Measurements from ENCODE around the gene TMEM50A. TPM values are rescaled to one million over a fixed set of nuclear protein-coding genes. Genes with fewer than 3 reads are reported as not detected.
"Not testable (repeated sequence)": the region's sequence is repeated elsewhere in the genome, so short reads cannot be mapped to it uniquely, and the experiment has no call there.

The TMEM50A gene
- total RNA-seq, 1 experiment from 2014 or later: 95.9 TPM

DNA sequence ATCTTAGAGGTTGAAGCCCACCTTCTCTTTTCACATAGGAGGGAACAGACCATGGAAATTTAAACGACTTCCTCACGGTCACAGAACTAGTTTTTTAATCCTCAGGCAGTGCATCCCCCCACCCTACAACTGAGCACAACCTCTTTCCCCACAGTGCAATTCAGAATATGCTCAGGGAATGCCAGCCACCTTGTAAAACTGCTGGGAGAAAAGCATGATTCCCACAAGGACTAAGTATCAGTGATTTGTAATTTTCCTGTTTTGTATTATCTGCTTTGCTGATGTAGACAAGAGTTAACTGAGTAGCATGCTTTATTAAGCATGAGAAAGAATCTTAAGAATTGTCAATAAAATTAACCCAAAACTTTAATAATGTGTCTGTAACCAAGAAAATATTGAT, 23.8 kb downstream of the TMEM50A start:
- Histone ChIP-seq H3K23ac (ENCODE audit: insufficient read length, low read depth, low read length) (no peak overlapping the region), H3K27ac (ENCODE audit: insufficient read length, low read depth, low read length) (no peak overlapping the region), H3K56ac (ENCODE audit: insufficient read length, low read depth, low read length) (no peak overlapping the region), H4K20me1 (ENCODE audit: control insufficient read depth, insufficient read depth, insufficient read length) (no peaks in the 10 kb centered on the region), H3K14ac (ENCODE audit: insufficient read depth, low read length) (no peak overlapping the region), H4K5ac (ENCODE audit: insufficient read length, low read depth, low read length) (no peak overlapping the region), H3T11ph (ENCODE audit: low read length) (no peak overlapping the region), H2AFZ (ENCODE audit: low read length) (no peak overlapping the region), H3K4me1 (ENCODE audit: insufficient read depth, low read length) (no peaks in the 10 kb centered on the region), H2BK120ac (ENCODE audit: low read depth, low read length, poor library complexity, severe bottlenecking) (no peak overlapping the region), H3K23me2 (ENCODE audit: insufficient read length, low read depth, low read length, poor library complexity, severe bottlenecking) (no peaks in the 10 kb centered on the region), H3K9ac (ENCODE audit: extremely low read depth, insufficient read length, low read length) (no peak overlapping the region), H3K18ac (ENCODE audit: insufficient read length, low read depth, low read length) (no peak overlapping the region), H3K9me3 (ENCODE audit: control insufficient read depth, low read depth, low read length) (no peaks in the 10 kb centered on the region), H4K91ac (ENCODE audit: insufficient read length, low read depth, low read length) (no peak overlapping the region), H3K4ac (ENCODE audit: low read depth, low read length) (no peak overlapping the region), H3K4me2 (ENCODE audit: insufficient read depth, insufficient read length, low read length) (no peak overlapping the region), H3K27me3 (ENCODE audit: insufficient read depth, low read length) (no peaks in the 10 kb centered on the region), H2BK15ac (ENCODE audit: low read depth, low read length) (no peak overlapping the region), H2BK12ac (ENCODE audit: insufficient read length, low read depth, low read length) (no peak overlapping the region), H2AK5ac (ENCODE audit: insufficient read length, low read length) (no peak overlapping the region), H4K8ac (replicated peaks; ENCODE audit: insufficient read length, low read depth, low read length) (no peak overlapping the region), H2BK5ac (ENCODE audit: insufficient read length, low read length) (no peak overlapping the region), H2BK20ac (ENCODE audit: low read depth, low read length, poor library complexity, severe bottlenecking) (no peak overlapping the region), H3K79me1 (ENCODE audit: insufficient read depth, low read depth, low read length, poor library complexity, severe bottlenecking) (no peaks in the 10 kb centered on the region), H3K79me2 (ENCODE audit: insufficient read depth, low read length) (no peaks in the 10 kb centered on the region)
- H3K9me3 Mint-ChIP-seq: no peaks in the 10 kb centered on the region
- TF ChIP-seq CTCF (conservative IDR thresholded peaks at IDR 0.05): no peak
- WGBS (ENCODE audit: extremely low coverage, insufficient read length, low lambda C conversion rate): no CpG with 5 or more reads among the region's 2 CpGs
- H3K4me1 Mint-ChIP-seq: no peaks in the 10 kb centered on the region
- H3K36me3 Mint-ChIP-seq (ENCODE audit: insufficient read depth in 1 of 3, low read depth in 3 of 3): peaks cover 6 to 47% (median 39%) of the 10 kb centered on the region in 3 experiments; a peak in 5 of 7 replicates
- H3K4me3 Mint-ChIP-seq: no peak overlapping the region
- no peak for DNase-seq
- H3K27me3 Mint-ChIP-seq (ENCODE audit: low read depth): no peaks in the 10 kb centered on the region
- peak overlapping the region in 1 of 3 experiments; percentile 4; a peak in 1 of 7 replicates for H3K27ac Mint-ChIP-seq

DNA sequence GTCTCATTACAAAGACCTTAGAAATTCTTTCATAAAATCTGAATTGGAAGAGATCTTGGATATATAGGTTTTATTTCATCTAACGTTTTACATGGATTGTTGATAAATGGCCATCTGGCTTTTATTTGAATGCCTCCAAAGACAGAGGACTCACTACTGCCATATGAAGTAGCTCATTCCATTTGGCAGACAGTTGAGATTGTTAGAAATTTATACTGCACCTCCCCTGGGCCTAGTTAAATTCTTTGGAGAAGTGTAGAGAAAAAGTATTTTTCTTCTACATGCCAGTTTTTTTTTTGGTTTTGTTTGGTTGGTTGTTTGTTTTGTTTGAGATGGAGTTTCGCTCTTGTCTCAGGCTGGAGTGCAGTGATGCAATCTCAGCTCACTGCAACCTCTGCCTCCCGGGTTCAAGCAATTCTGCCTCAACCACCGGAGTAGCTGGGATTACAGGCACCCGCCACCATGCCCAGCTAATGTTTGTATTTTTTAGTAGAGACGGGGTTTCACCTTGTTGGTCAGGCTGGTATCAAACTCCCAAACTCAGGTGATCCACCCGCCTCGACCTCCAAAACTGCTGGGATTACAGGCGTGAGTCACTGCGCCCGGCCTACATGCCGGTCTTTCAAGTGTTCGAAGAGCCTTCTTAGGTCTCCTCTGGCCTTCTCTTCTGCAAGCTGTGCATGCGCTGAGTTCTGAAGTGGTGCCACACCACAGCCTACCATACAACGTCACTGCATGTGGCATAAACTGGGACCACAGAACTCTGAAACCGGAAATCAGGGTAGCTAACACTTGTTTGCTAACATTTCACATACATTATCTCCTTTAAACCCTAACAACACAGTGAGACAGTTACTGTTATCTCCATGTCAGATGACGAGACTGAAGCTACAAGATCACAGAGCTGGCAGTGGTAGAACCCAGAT, 24.8 kb downstream of the TMEM50A start:
- not testable (repeated sequence) for H2BK120ac ChIP-seq (ENCODE audit: low read depth, low read length, poor library complexity, severe bottlenecking); H3K56ac ChIP-seq (ENCODE audit: insufficient read length, low read depth, low read length); H4K20me1 ChIP-seq (ENCODE audit: control insufficient read depth, insufficient read depth, insufficient read length); DNase-seq; H3K9me3 ChIP-seq (ENCODE audit: control insufficient read depth, low read depth, low read length); H4K8ac ChIP-seq (replicated peaks; ENCODE audit: insufficient read length, low read depth, low read length); H3K9me3 Mint-ChIP-seq; H2BK12ac ChIP-seq (ENCODE audit: insufficient read length, low read depth, low read length); H2BK20ac ChIP-seq (ENCODE audit: low read depth, low read length, poor library complexity, severe bottlenecking); H3K27me3 Mint-ChIP-seq (ENCODE audit: low read depth); H3K18ac ChIP-seq (ENCODE audit: insufficient read length, low read depth, low read length); H3K4ac ChIP-seq (ENCODE audit: low read depth, low read length); H3K4me1 ChIP-seq (ENCODE audit: insufficient read depth, low read length); H3K79me2 ChIP-seq (ENCODE audit: insufficient read depth, low read length); H2BK15ac ChIP-seq (ENCODE audit: low read depth, low read length); H3K4me1 Mint-ChIP-seq; H3K4me3 Mint-ChIP-seq; H3K23ac ChIP-seq (ENCODE audit: insufficient read length, low read depth, low read length); H4K91ac ChIP-seq (ENCODE audit: insufficient read length, low read depth, low read length); H3T11ph ChIP-seq (ENCODE audit: low read length); H3K14ac ChIP-seq (ENCODE audit: insufficient read depth, low read length); H3K79me1 ChIP-seq (ENCODE audit: insufficient read depth, low read depth, low read length, poor library complexity, severe bottlenecking); H2BK5ac ChIP-seq (ENCODE audit: insufficient read length, low read length); H3K27me3 ChIP-seq (ENCODE audit: insufficient read depth, low read length); H2AK5ac ChIP-seq (ENCODE audit: insufficient read length, low read length); H3K27ac Mint-ChIP-seq; H3K4me2 ChIP-seq (ENCODE audit: insufficient read depth, insufficient read length, low read length); H3K27ac ChIP-seq (ENCODE audit: insufficient read length, low read depth, low read length); H3K9ac ChIP-seq (ENCODE audit: extremely low read depth, insufficient read length, low read length); H4K5ac ChIP-seq (ENCODE audit: insufficient read length, low read depth, low read length); H3K23me2 ChIP-seq (ENCODE audit: insufficient read length, low read depth, low read length, poor library complexity, severe bottlenecking); H2AFZ ChIP-seq (ENCODE audit: low read length)
- peaks cover 3 to 38% (median 32%) of the 10 kb centered on the region in 3 experiments; a peak in 5 of 7 replicates for H3K36me3 Mint-ChIP-seq (ENCODE audit: insufficient read depth in 1 of 3, low read depth in 3 of 3)
- no CpG with 5 or more reads among the region's 17 CpGs for WGBS (ENCODE audit: extremely low coverage, insufficient read length, low lambda C conversion rate)
